Brain microvascular endothelial cell (primary cell): ENCODE measurements around the gene EXOC2.

ENCODE experiments used
- DNase-seq: peaks from one replicate; pipeline ENCODE4 v3.0.0-alpha.2; 2020
- H3K27ac ChIP-seq: fragments of 250-450 bp; sonication (Bioruptor Pico); 2 replicates; pipeline ENCODE4 v1.5.1; 2020; ENCODE audit warnings: mild to moderate bottlenecking, moderate library complexity
- H3K27me3 ChIP-seq: fragments of 250-450 bp; sonication (Bioruptor Pico); replicated peaks from 2 replicates; pipeline ENCODE4 v1.5.1; 2020; ENCODE audit warnings: mild to moderate bottlenecking
- H3K36me3 ChIP-seq: fragments of 250-450 bp; sonication (Bioruptor Pico); replicated peaks from 2 replicates; pipeline ENCODE4 v1.5.1; 2020; ENCODE audit warnings: mild to moderate bottlenecking
- H3K4me3 ChIP-seq: 2 replicates; pipeline ENCODE4 v1.5.1; 2011; ENCODE audit warnings: low read depth, mild to moderate bottlenecking, control low read depth, low read length, moderate library complexity
- CTCF ChIP-seq: IDR thresholded peaks from 2 replicates; pipeline ENCODE4 v1.5.1; 2011; ENCODE audit warnings: low read depth, mild to moderate bottlenecking, moderate library complexity, low read length, control low read depth, inconsistent platforms; ENCODE audit errors: missing control alignments
- in situ Hi-C: cut with HindIII; loops from 2 replicates; pipeline ENCODE4 v1.10.0; 2017; ENCODE audit warnings: low sequenced_read_pairs, low pct_ligation_motif_present

Gene EXOC2

DNA sequence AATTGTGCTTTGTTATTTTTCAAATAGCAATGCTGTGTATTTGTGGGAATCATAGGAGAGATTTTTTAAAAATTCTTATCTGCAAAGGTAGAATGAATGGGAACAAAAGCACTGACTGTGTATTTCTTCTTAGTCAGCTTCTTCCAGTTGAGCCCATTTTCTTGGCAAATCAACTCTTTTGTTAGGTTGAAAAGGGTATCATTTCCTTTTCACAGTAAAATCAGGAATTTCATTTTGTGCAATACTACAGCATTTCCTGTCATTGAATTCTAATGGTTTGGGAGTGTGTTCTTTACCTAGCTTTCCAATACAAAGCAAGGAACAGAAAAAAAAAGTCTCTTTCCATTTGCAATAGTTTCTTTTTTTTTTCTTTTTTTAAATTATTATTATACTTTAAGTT is 19.0 kb upstream of the EXOC2 start:
- no peak overlapping the region for H3K27ac ChIP-seq
- H3K4me3 ChIP-seq: no peak overlapping the region

DNA sequence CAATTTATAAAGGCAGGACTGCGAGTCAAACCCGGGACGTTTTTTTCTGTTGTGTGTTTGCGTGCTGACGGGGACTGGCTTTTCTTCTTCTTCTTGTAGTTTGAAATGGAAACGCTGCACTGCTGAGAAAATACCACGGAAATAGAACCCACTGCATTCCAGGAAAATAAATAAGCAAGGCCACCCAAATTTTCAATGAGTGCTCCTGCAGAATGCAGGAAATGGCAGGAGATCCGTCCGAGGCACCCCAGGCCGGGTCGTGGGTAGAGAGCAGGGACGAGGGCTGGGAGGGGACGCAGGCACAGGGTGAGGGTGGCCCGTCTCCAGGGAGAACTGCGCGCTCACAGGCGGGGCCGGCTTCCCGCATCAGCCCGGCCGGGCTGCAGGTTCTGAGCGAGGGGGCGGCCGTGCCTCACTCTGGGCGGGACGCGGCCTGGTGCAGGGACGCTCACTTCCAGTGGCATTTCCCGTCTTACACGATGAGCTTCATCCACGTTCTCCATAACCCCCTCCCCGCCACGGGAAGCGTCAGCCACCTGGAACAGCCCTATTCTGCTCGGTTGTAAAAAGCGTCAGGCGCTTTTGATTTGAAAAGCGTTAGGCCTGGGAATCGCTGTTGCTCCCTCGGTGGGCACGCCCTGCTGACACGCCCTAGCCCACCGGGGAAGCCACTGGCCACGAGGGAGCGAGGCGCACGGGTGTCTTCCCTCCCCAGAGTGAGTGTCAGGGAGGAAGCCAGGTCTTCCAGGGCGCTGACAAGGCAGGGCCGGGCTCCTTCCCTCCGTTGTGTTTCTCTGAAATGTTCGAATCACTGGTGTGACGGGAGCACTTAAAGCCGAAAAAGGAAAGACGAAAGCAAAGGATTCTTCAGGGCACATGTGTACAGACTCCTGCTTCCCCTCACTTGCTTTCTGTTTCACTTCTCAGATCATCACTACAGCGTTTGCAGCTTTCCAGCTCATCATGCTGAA is 17.9 kb upstream of the EXOC2 start:
- Histone ChIP-seq H3K4me3 (peak overlapping the region; percentile 67), H3K27me3 (no peaks in the 10 kb centered on the region), H3K36me3 (no peaks in the 10 kb centered on the region), H3K27ac (peak overlapping the region; percentile 75)
- no peak for TF ChIP-seq CTCF
- in situ Hi-C loops: no loop called here
- DNase-seq: peak; percentile 60

More for the DNA sequence above, 19.0 kb upstream of the EXOC2 start:
- DNase-seq: no peak
- in situ Hi-C loops: no loop called here
- TF ChIP-seq CTCF: no peak
- no peaks in the 10 kb centered on the region for H3K36me3 ChIP-seq
- no peaks in the 10 kb centered on the region for H3K27me3 ChIP-seq

DNA sequence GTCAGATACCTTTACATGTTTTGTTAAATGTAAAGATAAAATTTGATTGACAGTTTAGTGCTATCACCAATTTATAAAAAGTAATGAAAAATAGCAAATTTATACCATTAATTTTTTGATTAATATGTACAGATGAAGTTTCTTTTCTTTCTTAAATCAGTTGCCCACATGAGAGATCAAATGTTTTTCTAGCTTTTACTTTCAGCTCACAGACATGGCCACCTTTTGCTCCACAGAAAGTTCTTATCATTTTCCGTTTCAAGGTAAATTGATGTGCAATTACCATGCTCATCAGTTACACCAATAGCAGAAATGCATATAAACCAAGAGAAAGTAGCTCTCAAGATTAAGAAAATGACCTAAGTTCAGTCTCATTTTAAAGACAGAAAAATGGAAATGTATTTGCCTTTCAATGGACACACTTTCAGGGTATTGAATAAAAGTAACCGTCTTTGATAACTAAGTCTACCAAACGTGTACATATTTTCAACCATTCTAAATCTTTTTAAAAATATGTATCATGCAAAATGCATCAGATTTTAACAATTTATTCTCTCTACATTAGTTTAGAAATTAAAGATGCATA is 16.6 kb upstream of the EXOC2 start:
- no peaks in the 10 kb centered on the region for H3K36me3 ChIP-seq
- in situ Hi-C loops: no loop called here
- no peak overlapping the region for H3K4me3 ChIP-seq
- TF ChIP-seq CTCF: no peak
- no peaks in the 10 kb centered on the region for H3K27me3 ChIP-seq
- no peak overlapping the region for H3K27ac ChIP-seq
- no peak for DNase-seq

- in situ Hi-C loops: no loop called here
- DNase-seq: no peak
- H3K4me3 ChIP-seq: no peak overlapping the region
- no peaks in the 10 kb centered on the region for H3K27me3 ChIP-seq
- no peak overlapping the region for H3K27ac ChIP-seq
- H3K36me3 ChIP-seq: no peaks in the 10 kb centered on the region
- TF ChIP-seq CTCF: no peak
Observed at GRCh38 chr6:708237-708598, 15.3 kb upstream of the EXOC2 start.

GRCh38 chr6:707576-708236 is 14.8 kb upstream of the EXOC2 start:
- no peaks in the 10 kb centered on the region for H3K27me3 ChIP-seq
- TF ChIP-seq CTCF: no peak
- no peak overlapping the region for H3K27ac ChIP-seq
- no peak overlapping the region for H3K4me3 ChIP-seq
- in situ Hi-C loops: no loop called here
- H3K36me3 ChIP-seq: no peaks in the 10 kb centered on the region
- no peak for DNase-seq
